Caki2 (cell line): ENCODE measurements around the gene MYL7. TPM values are rescaled to one million over a fixed set of nuclear protein-coding genes. Genes with fewer than 3 reads are reported as not detected.
"Not testable (repeated sequence)": the region's sequence is repeated elsewhere in the genome, so short reads cannot be mapped to it uniquely, and the experiment has no call there.

Experiments
- DNase-seq: peaks from one replicate; pipeline ENCODE4 v3.0.0-alpha.2; 2015; ENCODE audit warnings: low read depth
- in situ Hi-C: cut with HindIII; loops from 2 replicates; pipeline ENCODE4 v1.10.0; 2016; ENCODE audit warnings: low sequenced_read_pairs, low pct_unique_long_range_greater_than_20kb, mixed read lengths
- total RNA-seq: library from RNA; depleted of rRNA; stranded (reverse); fragments of >200 nt; shearing (Covaris generic); gene quantifications from 2 replicates; pipeline ENCODE4 v1.2.3, GENCODE V29; 2014; ENCODE audit warnings: low replicate concordance; rRNA removed

Gene MYL7, protein sequence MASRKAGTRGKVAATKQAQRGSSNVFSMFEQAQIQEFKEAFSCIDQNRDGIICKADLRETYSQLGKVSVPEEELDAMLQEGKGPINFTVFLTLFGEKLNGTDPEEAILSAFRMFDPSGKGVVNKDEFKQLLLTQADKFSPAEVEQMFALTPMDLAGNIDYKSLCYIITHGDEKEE
- not detected in 2 replicates for total RNA-seq

DNA sequence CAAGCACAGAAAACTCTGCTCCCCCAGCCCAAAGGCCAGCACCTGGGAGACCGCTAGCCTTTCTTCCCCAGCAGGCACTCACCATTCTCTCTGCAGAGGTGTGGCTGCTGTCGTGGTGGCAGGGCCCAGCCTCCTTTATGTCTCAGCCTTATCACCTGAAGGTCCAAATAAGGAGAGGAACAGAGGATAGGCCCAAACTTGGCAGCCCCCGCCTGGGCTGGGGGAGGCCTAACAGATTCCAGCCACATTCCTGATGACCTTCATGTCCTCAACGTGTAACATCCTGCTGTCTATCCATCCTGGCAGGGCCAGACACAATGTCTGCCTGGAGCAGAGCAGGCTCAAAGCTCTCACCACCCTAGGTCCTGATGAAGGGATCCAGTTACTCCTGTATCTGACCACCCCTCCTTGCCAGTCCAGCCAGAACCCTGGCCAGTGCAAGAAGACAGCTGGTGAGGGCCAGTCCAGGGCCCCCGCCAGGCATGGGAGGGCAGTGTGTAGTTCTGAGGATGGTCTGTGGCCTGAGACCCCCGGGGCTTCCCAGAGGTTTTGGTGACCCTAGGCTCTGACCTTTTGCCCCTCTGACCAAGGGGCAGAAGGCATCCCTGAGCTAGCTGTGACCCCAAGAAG lies at the start of gene MYL7:
Gene MYL7, minus strand, starts transcription at position 112 of the 630 bp plus-strand sequence. Its CDS starts 27 bp downstream, at position 85.
- DNase-seq, result no peak
- in situ Hi-C loops, result no loop called here

DNA sequence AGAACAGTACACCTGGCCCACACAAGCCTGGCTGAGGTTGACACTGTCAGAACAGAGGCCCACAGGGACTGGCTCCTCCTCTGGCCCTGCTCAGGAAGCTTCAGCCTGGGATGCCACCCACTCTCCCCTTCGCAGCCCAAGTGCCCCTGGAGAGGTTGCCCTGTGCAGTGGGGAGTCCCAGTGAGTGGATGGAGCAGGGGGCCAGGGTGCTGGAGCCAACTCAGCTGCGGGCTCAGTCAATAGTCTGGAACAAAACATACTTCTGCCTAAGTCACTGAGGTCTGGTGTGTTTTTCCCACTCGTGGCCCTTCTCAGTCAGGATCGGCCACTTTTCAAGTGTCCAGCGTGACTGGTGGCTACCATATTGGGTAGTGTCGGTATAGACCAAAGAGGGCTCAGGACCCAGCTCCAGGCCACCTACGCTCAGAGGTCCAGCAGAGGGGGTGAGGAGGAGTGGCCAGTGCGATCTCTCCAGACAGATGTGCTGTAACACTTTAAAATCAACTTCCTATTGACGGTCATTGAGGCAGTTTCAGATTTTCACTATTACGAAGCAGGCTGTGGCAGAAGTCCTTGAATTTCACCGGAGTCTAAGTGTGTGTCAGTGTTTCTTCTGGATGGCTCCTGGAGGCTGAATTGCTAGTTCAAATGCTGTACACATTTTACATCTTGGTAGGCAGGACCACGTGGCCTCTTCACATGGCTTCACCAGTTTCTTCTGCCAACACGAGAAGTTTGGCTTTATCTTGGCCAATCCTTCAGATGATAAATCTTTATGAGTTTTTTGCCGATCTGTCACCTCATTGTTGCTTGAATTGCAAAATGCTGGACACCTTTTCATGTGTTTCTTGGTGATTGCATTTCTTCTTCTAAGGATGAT lies 49.1 kb upstream of the MYL7 start:
- in situ Hi-C loops, result no loop called here

DNA sequence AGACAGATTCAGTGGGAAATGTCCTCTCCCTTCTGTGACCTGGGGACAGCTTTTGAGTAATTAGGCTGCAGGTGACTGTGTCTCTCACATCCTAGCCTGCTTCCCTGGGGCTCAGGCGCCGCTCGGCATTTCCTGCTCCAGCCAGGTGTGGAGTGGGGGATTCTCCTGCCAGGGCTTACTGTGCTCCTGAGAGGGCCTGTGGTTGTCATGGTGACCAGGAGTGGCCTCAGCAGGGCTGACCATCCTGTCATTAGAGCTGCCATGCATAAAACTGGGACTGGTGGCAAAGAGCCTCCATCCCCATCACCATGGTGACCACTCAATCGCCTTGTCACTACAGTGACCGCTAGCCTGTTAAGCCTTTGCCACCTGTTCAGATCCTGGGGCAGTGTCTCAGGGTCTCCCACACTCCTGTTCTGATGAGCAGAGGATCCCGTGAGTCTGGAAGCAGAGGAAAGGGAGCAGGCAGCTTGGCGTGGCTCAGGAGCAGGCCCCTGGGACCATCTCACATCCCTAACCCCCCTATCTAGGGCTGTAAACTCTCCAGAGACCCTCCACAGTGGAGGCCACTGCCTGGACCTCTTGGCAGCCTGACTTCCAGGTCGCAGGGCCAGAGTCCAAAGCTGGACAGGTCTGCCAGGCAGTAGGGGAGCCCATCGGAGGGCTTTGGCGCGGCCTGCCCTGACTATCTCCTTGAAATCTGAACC lies 48.3 kb upstream of the MYL7 start, which contains the start of gene GCK:
Gene GCK, minus strand, starts transcription at position 154 of the 707 bp plus-strand sequence. CDS start 486 bp downstream, outside the sequence.
- in situ Hi-C loops, result no loop called here
- DNase-seq, result no peak

More for the DNA sequence above, 49.1 kb upstream of the MYL7 start:
- no peak for DNase-seq

DNA sequence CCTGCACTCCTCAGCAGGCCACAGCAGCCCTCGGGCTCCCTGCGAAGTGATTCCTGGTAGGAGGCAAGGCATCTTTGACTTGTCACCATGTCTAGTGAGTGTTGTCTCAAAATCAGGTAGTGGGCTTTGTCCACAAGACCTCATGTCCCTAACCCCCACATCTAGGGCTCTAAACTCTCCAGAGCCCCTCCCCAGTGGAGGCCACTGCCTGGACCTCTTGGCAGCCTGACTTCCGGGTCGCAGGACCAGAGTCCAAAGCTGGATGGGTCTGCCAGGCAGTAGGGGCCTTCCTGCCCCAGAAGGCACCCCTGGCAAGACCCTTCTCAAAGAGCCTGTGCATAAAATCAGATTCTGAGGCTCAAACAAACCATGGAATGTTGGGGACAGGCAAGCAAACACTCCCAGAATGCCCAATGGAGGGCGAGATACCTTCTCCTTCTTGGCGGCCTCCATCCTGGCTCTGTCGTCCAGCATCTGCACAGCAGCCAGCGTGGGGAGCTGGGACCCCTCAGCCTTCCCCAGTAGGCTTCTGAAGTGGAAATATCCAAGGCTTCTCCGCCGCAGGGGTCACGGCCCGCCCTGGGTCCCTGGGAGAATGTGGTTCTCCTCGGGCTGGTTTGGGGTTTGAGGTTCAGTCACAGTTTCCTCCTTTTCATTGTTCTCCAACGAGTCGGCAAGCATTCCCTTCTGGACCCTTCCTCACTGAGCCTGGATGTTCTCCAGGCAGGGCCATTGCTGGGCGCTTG lies 47.5 kb upstream of the MYL7 start:
- in situ Hi-C loops, result no loop called here
- DNase-seq, result no peak

DNA sequence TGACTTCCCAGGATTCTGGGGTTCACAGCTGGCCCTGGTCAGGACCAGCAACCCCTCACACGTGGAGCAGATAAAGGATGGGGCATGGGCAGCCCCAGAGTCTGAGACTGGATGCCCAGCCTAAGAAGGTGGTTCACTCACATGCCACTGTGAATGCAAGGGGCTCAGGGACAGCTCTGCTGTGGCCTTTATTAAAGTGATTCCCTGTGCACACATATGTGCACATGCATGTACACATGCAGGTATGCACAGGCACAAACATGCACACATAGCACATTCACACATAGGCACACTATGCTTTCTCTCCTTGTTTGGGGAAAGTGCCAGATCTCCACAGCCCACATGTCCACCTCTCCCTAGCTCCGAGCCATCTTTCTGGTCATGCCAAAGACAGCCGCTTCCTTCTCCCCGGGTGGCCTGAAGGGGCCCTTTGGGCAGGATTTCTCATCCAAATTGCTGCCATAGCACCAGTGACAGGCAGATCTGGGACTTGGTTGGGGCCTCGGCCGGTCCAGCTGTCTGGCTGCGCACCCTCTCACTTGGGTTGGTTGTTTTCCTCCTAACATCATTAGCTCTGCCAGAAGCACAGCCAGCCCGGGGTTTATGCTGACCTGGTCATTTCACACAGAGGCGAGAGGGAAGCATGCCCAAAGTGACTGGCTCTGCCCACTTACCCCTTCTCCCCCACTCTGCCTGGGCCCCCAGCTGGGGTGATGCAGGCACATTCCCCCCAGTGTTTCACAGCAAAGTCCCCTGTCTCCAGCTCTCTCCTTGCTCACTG lies 46.7 kb upstream of the MYL7 start:
- in situ Hi-C loops, result no loop called here
- no peak for DNase-seq

DNA sequence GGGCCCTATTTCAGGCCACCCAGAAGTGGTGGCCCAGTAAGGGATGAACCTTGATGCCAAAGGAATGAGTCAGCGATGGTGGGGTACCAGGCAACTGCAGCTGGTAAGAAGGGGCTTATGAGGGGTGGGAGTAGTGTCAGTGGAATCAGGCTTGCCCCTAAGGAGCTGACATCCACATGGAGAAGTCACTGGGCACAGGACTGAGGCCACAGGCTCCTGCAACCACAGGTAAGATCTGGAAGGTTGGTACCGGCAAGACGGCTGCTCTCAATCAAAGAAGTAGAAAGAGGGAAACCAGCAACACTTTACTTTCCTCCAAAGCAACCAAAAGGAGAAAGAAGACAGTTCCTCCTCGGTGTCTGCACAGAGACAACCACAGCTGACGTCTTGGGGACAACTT lies 45.6 kb upstream of the MYL7 start:
- in situ Hi-C loops, result no loop called here
- DNase-seq, result no peak

DNA sequence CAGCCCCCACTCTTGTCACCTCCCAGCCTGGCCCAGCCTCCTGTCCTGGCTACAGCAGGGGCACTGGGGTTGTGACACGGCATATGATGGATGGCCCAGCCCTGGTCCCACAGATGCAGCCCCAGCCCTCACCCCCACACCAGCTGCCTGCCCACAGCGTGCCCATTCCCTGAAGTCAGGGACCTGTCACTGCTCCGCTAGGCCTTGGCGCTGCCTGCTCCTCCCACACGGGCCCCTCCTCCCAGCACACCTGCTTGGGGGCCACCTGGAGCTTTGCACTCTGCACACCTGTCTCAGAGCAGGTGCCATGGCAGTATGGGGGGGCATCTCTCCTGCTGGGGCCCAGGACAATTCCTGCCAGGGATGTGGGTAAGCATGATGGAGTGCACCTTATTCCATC lies 44.6 kb upstream of the MYL7 start:
- DNase-seq, result no peak
- in situ Hi-C loops, result no loop called here

DNA sequence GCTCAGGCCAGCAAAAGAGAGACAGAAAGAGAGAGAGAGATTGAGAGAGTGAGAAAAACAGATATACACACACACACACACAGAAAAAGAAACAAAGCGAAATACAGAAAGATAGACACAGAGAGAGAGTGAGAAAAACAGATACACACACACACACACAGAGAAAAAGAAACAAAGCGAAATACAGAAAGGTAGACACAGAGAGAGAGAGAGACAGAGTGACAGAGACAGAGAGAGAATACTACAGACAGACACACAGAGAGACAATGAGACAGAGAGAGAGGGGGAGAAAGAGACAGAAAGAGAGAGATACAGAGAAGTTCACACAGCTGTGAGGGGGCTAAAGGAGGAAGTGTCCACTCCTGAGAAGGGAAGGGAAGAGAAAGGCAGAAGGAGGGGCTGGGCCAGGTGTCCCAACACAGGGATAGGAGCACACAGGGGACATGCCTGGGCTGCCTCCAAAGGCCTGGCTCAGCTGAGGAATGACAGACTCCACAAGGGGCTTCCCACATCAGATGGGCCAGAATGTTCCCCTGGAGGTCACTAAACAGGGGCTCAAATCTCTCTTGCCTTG lies 43.8 kb upstream of the MYL7 start:
- in situ Hi-C loops, result no loop called here
- DNase-seq, result no peak

DNA sequence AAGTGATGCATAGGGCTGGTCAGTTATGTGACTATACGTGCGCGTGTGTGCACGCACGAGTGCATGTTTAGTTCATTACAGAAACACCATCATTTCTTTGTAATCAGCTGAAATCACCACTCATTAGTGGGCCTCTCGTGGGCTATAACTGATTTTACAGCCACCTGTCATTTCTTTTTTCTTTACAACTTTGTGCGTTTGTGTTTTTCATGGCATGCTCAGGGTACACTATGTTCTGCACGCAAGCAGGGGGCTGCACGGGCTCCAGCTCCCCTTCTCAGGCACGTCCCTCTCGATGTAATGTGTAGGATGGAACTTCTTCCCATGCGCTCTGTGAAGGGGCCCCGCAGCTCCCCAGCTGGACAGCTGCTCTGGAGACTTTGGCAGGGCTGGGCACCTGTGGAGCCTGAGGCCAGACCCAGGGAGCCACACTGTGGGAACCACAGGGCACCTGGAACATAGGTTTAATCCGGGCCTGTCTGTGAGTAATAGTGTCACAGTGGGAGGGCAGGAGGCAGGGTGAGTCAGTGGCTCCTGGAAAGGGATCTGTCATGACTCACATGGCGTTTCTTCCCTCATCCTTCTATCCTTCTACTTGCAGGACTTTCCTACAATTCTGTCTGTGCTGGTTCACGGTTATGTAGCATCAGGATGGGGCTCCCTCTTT lies 43.2 kb upstream of the MYL7 start:
- DNase-seq, result peak; percentile 74
- in situ Hi-C loops, result no loop called here

DNA sequence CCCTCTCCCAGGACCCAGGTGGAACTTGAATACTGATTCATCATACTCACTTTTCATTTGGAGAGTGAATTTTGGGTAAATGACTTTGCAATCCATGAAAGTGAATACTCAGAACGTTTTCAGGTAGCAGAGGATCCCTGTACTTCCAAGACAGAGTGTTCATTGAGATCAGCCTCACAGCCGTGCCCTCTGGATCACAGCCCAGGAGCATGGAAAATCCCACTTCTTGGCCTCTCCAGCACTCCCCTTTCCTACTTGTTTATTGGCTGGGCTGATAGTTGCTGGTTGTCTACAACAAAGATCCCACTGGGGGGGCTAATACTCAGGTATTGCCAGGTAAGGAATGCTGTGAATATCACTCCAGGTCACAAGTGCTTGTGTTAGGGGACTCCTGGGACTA lies 42.3 kb upstream of the MYL7 start:
- in situ Hi-C loops, result no loop called here
- DNase-seq, result no peak

DNA sequence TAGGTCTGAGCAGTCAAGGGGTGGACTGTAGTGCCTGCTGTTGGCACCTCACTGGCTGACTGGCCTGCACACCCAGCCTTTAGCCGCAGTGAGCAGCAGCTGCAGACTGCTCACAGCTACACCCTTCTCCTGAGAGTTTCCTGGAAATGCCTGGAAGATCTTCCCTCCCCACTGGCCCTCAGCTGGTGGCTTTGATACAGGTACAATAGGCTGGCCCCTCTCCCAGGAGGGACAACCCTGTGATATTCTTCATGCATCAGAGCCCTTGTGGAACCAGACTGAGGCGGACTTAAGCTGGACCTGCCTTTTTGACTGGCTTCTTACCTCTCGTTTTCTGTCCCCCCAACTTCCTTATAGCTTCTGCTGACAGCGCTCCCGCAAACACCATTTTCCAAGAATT lies 41.7 kb upstream of the MYL7 start:
- in situ Hi-C loops, result no loop called here
- DNase-seq, result no peak

DNA sequence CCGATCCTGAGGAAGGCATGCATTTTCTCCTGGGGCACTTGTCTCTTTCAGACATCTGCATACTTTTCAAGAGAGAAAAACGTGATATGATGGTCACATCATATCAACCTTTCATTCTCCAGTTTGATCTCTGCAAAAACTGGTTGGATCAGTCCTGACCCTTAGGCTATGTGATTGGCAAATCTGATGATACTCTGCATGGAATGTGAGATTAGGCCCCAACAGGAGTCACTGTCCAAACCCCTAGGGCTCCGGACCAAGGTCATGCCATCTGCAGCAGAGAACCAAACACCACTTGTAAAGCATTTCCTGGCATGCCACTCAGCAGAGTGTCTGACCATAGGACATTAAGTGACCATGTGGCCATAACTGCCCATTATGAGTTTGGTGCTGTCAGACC lies 39.5 kb upstream of the MYL7 start:
- no peak for DNase-seq
- in situ Hi-C loops, result no loop called here

DNA sequence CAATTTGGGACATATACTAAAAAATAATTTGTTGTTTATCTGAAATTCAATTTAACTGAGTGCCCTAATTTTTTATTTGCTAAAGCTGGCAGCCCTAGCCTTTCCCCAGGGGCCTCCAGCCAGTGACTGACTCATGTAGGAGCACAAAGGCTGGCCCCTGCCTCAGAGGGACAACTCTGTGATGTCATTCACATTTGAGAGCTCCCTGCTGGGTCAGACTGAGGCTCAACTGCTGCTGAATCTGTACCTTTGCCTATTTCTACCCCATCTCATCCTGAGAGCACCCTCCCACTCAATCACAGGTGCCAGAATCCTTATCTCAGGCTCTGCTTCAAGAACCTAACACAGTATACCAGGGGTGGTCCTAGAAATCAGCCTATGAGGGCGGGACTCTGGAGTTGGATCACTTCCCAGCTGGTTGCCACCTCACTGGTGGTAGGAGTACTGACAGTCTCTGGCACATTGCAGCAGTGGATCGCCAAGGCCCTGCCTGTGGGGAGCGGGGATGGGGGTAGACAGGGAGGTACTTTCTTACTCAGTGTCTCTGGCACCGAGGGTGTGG lies 36.5 kb upstream of the MYL7 start:
- no peak for DNase-seq
- in situ Hi-C loops, result no loop called here

DNA sequence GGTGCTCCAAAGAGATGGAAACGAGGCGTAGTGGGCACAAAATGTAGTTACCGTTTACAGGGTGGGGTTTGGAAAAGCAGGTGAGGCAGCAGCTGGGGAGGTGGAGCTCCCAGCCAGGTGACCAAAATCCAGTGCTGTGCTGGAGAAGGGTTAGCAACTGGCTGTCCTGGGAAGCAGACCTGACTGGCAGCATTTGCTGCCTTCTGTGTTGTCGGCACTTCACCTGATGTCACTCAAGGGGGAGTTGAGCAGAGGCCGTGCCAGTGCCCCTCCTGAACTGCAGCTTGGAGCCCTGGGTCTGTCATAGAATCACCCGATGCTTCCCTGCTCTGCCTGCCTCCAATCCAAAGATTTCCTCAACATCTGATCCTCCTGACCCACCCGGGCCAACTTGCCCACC lies 35.4 kb upstream of the MYL7 start:
- in situ Hi-C loops, result no loop called here
- no peak for DNase-seq

DNA sequence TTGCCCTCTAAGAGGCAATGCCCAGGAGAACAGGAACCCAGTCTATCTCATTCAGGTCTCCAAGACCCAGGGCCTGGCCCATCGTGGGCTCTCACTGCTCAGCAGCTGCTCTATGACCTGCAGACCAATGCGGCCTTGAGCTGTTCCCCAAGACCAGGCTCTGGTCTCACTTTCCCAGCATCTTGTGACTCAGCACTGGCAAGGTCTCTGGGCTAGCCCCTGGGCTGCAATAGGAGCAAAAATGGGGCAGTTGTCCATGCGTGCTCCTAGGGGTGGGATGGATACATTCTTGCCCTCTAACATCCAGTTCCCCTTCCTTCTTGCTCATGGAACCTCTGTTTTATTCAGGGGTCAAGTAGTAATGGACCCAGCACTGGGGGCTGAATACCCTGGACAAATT lies 34.6 kb upstream of the MYL7 start:
- no peak for DNase-seq
- in situ Hi-C loops, result no loop called here

DNA sequence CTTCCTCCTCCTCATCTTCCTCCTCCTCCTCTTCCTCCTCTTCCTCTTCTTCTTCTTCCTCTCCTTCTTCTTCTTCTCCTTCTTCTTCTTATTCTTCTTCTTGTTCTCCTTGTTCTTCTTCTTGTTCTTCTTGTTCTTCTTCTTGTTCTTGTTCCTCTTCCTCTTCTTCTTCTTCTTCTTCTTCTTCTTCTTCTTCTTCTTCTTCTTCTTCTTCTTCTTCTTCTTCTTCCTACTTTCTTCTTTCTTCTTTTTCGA lies 33.5 kb upstream of the MYL7 start:
- in situ Hi-C loops, DNase-seq: not testable (repeated sequence)
